Thyroid gland (tissue), 4 donors: Measurements from ENCODE around the gene RNPEPL1. TPM values are rescaled to one million over a fixed set of nuclear protein-coding genes. Genes with fewer than 3 reads are reported as not detected.

Experiments
- DNase-seq, 2 donors: peaks; one replicate each; pipeline ENCODE4 v3.0.0-alpha.2; 2019
- H3K27ac ChIP-seq, 3 donors: fragments of 200-600 bp; sonication (generic); 1 replicate in 2 of 3; 2 replicates in 1 of 3; pipeline ENCODE4 v1.5.1; 2016 to 2019; ENCODE audit warnings: mild to moderate bottlenecking in 1 of 3, moderate library complexity in 1 of 3
- H3K27me3 ChIP-seq: fragments of 200-600 bp; sonication (generic); one replicate; pipeline ENCODE4 v1.5.1; 2019
- H3K36me3 ChIP-seq, 2 donors: fragments of 200-600 bp; sonication (generic); one replicate each; pipeline ENCODE4 v1.5.1; 2016 to 2019
- H3K4me1 ChIP-seq, 2 donors: fragments of 200-600 bp; sonication (generic); one replicate each; pipeline ENCODE4 v1.5.1; 2017 to 2019
- H3K4me3 ChIP-seq, 3 donors: fragments of 200-600 bp; sonication (generic); replicated peaks in 1 of 3; 1 replicate in 2 of 3; 2 replicates in 1 of 3; pipeline ENCODE4 v1.5.1; 2016; ENCODE audit warnings: mild to moderate bottlenecking in 1 of 3
- H3K9me3 ChIP-seq: fragments of 200-600 bp; sonication (generic); one replicate; pipeline ENCODE4 v1.5.1; 2017
- CTCF ChIP-seq, 6 experiments: fragments of 200-600 bp in 3 of 6; fragments of 450-650 bp in 3 of 6; sonication (generic) in 3 of 6; IDR thresholded peaks; one replicate each; pipeline ENCODE4 v1.5.1; 2016 to 2019; ENCODE audit warnings: antibody characterized with exemption in 6 of 6, mild to moderate bottlenecking in 2 of 6, inconsistent platforms in 1 of 6, moderate library complexity in 1 of 6
- POLR2A ChIP-seq, 2 donors: fragments of 450-650 bp; IDR thresholded peaks; one replicate each; pipeline ENCODE4 v1.6.1; 2017; ENCODE audit warnings: antibody characterized with exemption in 2 of 2, mild to moderate bottlenecking in 2 of 2, moderate library complexity in 1 of 2
- WGBS, 2 donors: methylation state at CpG; one replicate each; pipeline ENCODE4 v1.1.5; 2017; 5-methylcytosine and 5-hydroxymethylcytosine counted together
- intact Hi-C: fragments of 100-400 bp; cut with DNase I; formaldehyde crosslinking; loops from one replicate; pipeline ENCODE4 v1.15.1; 2023
- total RNA-seq, 4 donors: library from RNA; depleted of rRNA; stranded (reverse); fragments of >200 nt; gene quantifications; one replicate each; pipeline ENCODE4 v1.2.3, GENCODE V29; 2016

RNPEPL1 gene
- total RNA-seq, 4 donors from 2014 or later, result 20.0 to 45.5 (median 37.3) TPM

GRCh38 chr2:240553956-240554480 lies 14.3 kb upstream of the RNPEPL1 start:
- 97 to 99% methylated on average over 7 of the region's 7 CpGs for WGBS, 2 donors
- intact Hi-C loops, result no loop called here
- DNase-seq, result no peak
- Histone ChIP-seq H3K27ac (no peak overlapping the region), H3K4me1 (peaks cover 22 to 33% of the 10 kb centered on the region in 2 donors), H3K36me3 (no peaks in the 10 kb centered on the region), H3K27me3 (no peaks in the 10 kb centered on the region), H3K4me3 (no peak overlapping the region), H3K9me3 (no peaks in the 10 kb centered on the region)
- TF ChIP-seq POLR2A (IDR thresholded peaks at IDR 0.05) (no peak), CTCF (IDR thresholded peaks at IDR 0.05) (no peak)

GRCh38 chr2:240554767-240555493 lies 13.4 kb upstream of the RNPEPL1 start:
- no peak for DNase-seq
- H3K4me3 ChIP-seq, result no peak overlapping the region
- no peak for TF ChIP-seq CTCF (IDR thresholded peaks at IDR 0.05)
- TF ChIP-seq POLR2A (IDR thresholded peaks at IDR 0.05), result no peak
- no peaks in the 10 kb centered on the region for H3K27me3 ChIP-seq
- no peak overlapping the region for H3K27ac ChIP-seq
- peaks cover 28 to 40% of the 10 kb centered on the region in 2 donors for H3K4me1 ChIP-seq
- H3K36me3 ChIP-seq, result no peaks in the 10 kb centered on the region
- 91 to 98% methylated on average over 7 to 11 of the region's 17 CpGs for WGBS, 2 donors
- intact Hi-C loops, result no loop called here
- H3K9me3 ChIP-seq, result no peaks in the 10 kb centered on the region

GRCh38 chr2:240555541-240556250 lies 12.6 kb upstream of the RNPEPL1 start:
- Histone ChIP-seq H3K4me1 (peaks cover 28 to 40% of the 10 kb centered on the region in 2 donors), H3K36me3 (no peaks in the 10 kb centered on the region), H3K27me3 (no peaks in the 10 kb centered on the region), H3K4me3 (no peak overlapping the region), H3K9me3 (no peaks in the 10 kb centered on the region), H3K27ac (no peak overlapping the region)
- 96 to 97% methylated on average over 12 to 16 of the region's 16 CpGs for WGBS, 2 donors
- DNase-seq, result no peak
- TF ChIP-seq POLR2A (IDR thresholded peaks at IDR 0.05), result no peak
- intact Hi-C loops, result no loop called here

GRCh38 chr2:240556553-240557100 lies 11.7 kb upstream of the RNPEPL1 start:
- intact Hi-C loops, result no loop called here
- peak in 1 of 2 donors; percentile 43 for DNase-seq
- WGBS, 2 donors, result 57 to 63% methylated on average over 9 of the region's 9 CpGs
- Histone ChIP-seq H3K4me3 (no peak overlapping the region), H3K4me1 (peaks cover 29 to 40% of the 10 kb centered on the region in 2 donors), H3K36me3 (no peaks in the 10 kb centered on the region), H3K27me3 (no peaks in the 10 kb centered on the region), H3K9me3 (no peaks in the 10 kb centered on the region), H3K27ac (no peak overlapping the region)
- TF ChIP-seq CTCF (IDR thresholded peaks at IDR 0.05), result peak in 1 of 6 experiments; percentile 20
- no peak for TF ChIP-seq POLR2A (IDR thresholded peaks at IDR 0.05)

- Histone ChIP-seq H3K27me3 (no peaks in the 10 kb centered on the region), H3K9me3 (no peaks in the 10 kb centered on the region), H3K4me3 (peak overlapping the region in 1 of 3 donors; percentile 56), H3K36me3 (no peaks in the 10 kb centered on the region), H3K27ac (no peak overlapping the region), H3K4me1 (peaks cover 29 to 39% of the 10 kb centered on the region in 2 donors)
- intact Hi-C loops, result no loop called here
- TF ChIP-seq POLR2A (IDR thresholded peaks at IDR 0.05), result no peak
- WGBS, 2 donors, result 33 to 34% methylated on average over 9 to 35 of the region's 51 CpGs
- peak in 1 of 2 donors; percentile 19 for DNase-seq
These were observed 11.1 kb upstream of the RNPEPL1 start for GRCh38 chr2:240557101-240557751.
